Activated CD4-positive, alpha-beta T cell treated with anti-CD3 and anti-CD28 coated beads, Interleukin-2, amount 10 ng/mL, durations not matched to agents 24 days and 14 days (primary cell): Measurements from ENCODE around the gene FNBP1L. TPM values are rescaled to one million over a fixed set of nuclear protein-coding genes. Genes with fewer than 3 reads are reported as not detected.
"Not testable (repeated sequence)": the region's sequence is repeated elsewhere in the genome, so short reads cannot be mapped to it uniquely, and the experiment has no call there.

ENCODE experiments used
- DNase-seq: peaks from one replicate; pipeline ENCODE4 v3.0.0; 2022
- H3K27ac Mint-ChIP-seq: one replicate; pipeline ENCODE4 v1.8.0; 2022; ENCODE audit warnings: mild to moderate bottlenecking, mixed read lengths
- H3K27me3 Mint-ChIP-seq: one replicate; pipeline ENCODE4 v1.8.0; 2022; ENCODE audit warnings: mixed read lengths
- H3K36me3 Mint-ChIP-seq: one replicate; pipeline ENCODE4 v1.8.0; 2022; ENCODE audit warnings: low read depth, mild to moderate bottlenecking, mixed read lengths
- H3K4me1 Mint-ChIP-seq: one replicate; pipeline ENCODE4 v1.8.0; 2021; ENCODE audit warnings: mixed read lengths
- H3K4me3 Mint-ChIP-seq: one replicate; pipeline ENCODE4 v1.8.0; 2022; ENCODE audit warnings: mild to moderate bottlenecking, moderate library complexity, mixed read lengths
- H3K9me3 Mint-ChIP-seq: one replicate; pipeline ENCODE4 v1.8.0; 2021; ENCODE audit warnings: mixed read lengths
- intact Hi-C: fragments of 100-400 bp; cut with micrococcal nuclease; formaldehyde crosslinking; loops from one replicate; pipeline ENCODE4 v1.15.1; 2023
- total RNA-seq: library from RNA; stranded (reverse); gene quantifications from 2 replicates; pipeline ENCODE4 v1.2.3, GENCODE V29; 2022

FNBP1L gene
- total RNA-seq, 1 donor from 2014 or later = 0.14 TPM

- Mint-ChIP-seq H3K27me3 (peaks cover 70% of the 10 kb centered on the region), H3K36me3 (peaks cover 2% of the 10 kb centered on the region)
Measured at GRCh38 chr1:93448983-93449804, 1.3 kb downstream of the FNBP1L start.

DNA sequence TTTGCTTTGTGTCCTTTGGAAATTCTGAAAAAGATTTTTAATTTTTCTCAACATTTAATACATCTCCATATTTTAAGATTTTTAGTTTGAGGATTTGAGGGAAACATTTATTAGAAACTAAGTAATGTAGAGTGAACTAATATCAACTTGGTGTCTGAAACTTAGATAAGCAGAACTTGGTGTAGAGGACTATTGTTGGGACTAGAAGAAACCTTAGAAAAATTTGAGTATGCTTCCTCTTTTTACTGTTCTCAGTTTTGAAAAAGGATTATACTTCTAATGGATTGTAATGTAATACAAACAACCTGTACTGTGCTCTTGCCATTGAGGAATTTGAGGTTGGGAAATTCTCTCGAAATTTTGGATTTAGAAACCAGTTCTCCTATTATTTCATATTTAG is 2.4 kb downstream of the FNBP1L start:
- Mint-ChIP-seq H3K27me3 (peaks cover 70% of the 10 kb centered on the region), H3K36me3 (peaks cover 2% of the 10 kb centered on the region), H3K4me1 (peaks cover 11% of the 10 kb centered on the region), H3K4me3 (no peak overlapping the region), H3K27ac (no peak overlapping the region), H3K9me3 (no peaks in the 10 kb centered on the region)
- no peak for DNase-seq
- intact Hi-C loops = no loop called here

More at GRCh38 chr1:93448983-93449804, 1.3 kb downstream of the FNBP1L start:
- Mint-ChIP-seq H3K4me3 (peak overlapping the region; percentile 83), H3K27ac (no peak overlapping the region), H3K9me3 (no peaks in the 10 kb centered on the region), H3K4me1 (peaks cover 11% of the 10 kb centered on the region)
- no peak for DNase-seq
- intact Hi-C loops = loop anchor here (10.0 kb wide), 1 partner anchor 236 kb away; the partner anchor contains the start of gene BCAR3

DNA sequence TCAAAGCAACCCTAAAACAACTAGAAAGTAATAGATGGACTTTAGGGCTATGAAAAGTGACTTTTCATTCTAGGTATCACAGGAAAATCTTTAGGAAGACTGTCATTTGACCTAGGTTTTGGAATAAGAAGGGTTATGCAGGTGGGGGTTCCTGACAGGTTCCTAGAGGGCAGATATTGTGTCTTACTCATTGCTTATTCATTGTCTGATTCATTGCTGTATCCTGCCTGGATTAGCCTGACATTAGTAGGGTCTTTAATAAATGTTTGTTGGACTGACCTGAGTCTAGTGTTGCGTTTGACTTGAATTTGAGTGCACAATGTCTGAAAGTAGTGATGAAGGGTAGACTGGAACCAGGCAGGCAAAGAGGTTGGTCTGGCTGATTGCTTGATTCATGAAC is 6.0 kb downstream of the FNBP1L start:
- Mint-ChIP-seq H3K4me1 (peaks cover 6% of the 10 kb centered on the region), H3K27ac (no peak overlapping the region), H3K36me3 (no peaks in the 10 kb centered on the region), H3K27me3 (peaks cover 45% of the 10 kb centered on the region), H3K4me3 (no peak overlapping the region), H3K9me3 (no peaks in the 10 kb centered on the region)
- intact Hi-C loops = no loop called here
- DNase-seq = peak; percentile 37

DNA sequence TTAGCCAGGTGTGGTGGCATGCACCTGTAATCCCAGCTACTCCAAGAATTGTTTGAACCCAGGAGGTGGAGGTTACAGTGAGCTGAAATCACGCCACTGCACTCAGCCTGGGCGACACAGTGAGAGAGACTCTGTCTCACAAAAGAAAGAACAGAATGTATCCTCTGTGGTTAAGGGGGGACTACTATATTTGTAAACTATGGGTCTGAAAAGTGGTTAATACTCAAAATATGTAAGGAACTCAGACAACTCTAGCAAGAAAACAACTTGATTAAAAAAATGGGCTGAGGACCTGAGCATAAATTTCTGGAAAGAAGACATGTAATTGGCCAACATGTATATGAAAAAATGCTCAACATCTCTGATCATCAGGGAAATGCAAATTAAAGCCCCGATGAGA is 11.2 kb downstream of the FNBP1L start:
- no peak overlapping the region for H3K4me3 Mint-ChIP-seq
- no peak for DNase-seq
- no peaks in the 10 kb centered on the region for H3K4me1 Mint-ChIP-seq
- intact Hi-C loops = no loop called here
- no peaks in the 10 kb centered on the region for H3K36me3 Mint-ChIP-seq
- peaks cover 9% of the 10 kb centered on the region for H3K27me3 Mint-ChIP-seq
- H3K27ac Mint-ChIP-seq = no peak overlapping the region
- no peaks in the 10 kb centered on the region for H3K9me3 Mint-ChIP-seq

DNA sequence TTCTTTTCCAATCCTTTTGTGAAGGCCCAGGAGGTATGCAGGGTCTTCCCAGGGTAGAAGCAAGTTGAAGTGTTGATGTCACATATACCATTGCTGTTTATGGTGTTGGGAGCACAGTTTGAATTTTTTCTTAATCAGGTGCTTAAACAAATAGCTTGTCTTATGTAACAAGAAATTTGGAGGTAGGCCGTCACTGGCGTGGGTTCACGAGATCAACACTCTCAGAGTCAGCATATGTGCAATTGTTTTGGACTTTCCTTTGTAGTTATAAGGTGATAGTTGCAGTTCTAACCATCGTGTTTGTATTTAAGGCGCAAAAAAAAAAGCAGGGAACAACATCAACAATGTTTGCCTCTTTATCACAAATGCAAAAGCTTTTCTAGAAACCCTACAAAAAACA is 13.3 kb downstream of the FNBP1L start:
- H3K4me3 Mint-ChIP-seq = no peak overlapping the region
- peaks cover 10% of the 10 kb centered on the region for H3K9me3 Mint-ChIP-seq
- H3K36me3 Mint-ChIP-seq = no peaks in the 10 kb centered on the region
- H3K27ac Mint-ChIP-seq = no peak overlapping the region
- peaks cover 8% of the 10 kb centered on the region for H3K27me3 Mint-ChIP-seq
- no peaks in the 10 kb centered on the region for H3K4me1 Mint-ChIP-seq
- intact Hi-C loops = no loop called here
- no peak for DNase-seq

- intact Hi-C loops = no loop called here
- peaks cover 6% of the 10 kb centered on the region for H3K27me3 Mint-ChIP-seq
- H3K27ac Mint-ChIP-seq = no peak overlapping the region
- peaks cover 12% of the 10 kb centered on the region for H3K9me3 Mint-ChIP-seq
- H3K4me1 Mint-ChIP-seq = no peaks in the 10 kb centered on the region
- H3K36me3 Mint-ChIP-seq = no peaks in the 10 kb centered on the region
- H3K4me3 Mint-ChIP-seq = no peak overlapping the region
- DNase-seq = no peak
Measured at GRCh38 chr1:93463960-93464359, 16.0 kb downstream of the FNBP1L start.

GRCh38 chr1:93465371-93466082 is 17.6 kb downstream of the FNBP1L start:
- H3K4me3 Mint-ChIP-seq, H3K27ac Mint-ChIP-seq, H3K36me3 Mint-ChIP-seq, H3K27me3 Mint-ChIP-seq, intact Hi-C loops, H3K4me1 Mint-ChIP-seq, DNase-seq: not testable (repeated sequence)
- H3K9me3 Mint-ChIP-seq = peaks cover 12% of the 10 kb centered on the region

DNA sequence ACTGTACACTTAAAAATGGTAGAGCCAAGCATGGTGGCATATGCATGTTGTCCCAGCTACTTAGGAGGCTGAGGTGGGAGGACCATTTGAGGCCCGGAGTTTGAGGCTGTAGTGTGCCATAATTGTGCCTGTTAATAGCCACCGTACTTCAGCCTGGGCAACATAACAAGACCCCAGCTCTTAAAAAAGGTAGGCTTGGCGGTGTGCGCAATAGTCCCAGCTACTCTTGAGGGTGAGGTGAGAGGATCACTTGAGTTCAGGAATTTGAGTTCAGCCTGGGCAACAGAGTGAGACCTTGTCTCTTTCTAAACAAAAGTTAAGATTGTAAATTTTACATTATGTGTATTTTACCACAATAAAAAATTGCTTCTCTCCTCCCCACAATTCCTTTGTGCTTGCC is 19.7 kb downstream of the FNBP1L start:
- Mint-ChIP-seq H3K9me3 (peaks cover 12% of the 10 kb centered on the region), H3K27ac (no peak overlapping the region), H3K4me3 (no peak overlapping the region), H3K36me3 (no peaks in the 10 kb centered on the region), H3K4me1 (no peaks in the 10 kb centered on the region), H3K27me3 (peaks cover 2% of the 10 kb centered on the region)
- intact Hi-C loops = no loop called here
- DNase-seq = peak; percentile 12

GRCh38 chr1:93468662-93469061 is 20.7 kb downstream of the FNBP1L start:
- Mint-ChIP-seq H3K4me3 (no peak overlapping the region), H3K9me3 (peaks cover 12% of the 10 kb centered on the region), H3K27me3 (no peaks in the 10 kb centered on the region), H3K4me1 (no peaks in the 10 kb centered on the region), H3K27ac (no peak overlapping the region), H3K36me3 (no peaks in the 10 kb centered on the region)
- no peak for DNase-seq
- intact Hi-C loops = no loop called here

DNA sequence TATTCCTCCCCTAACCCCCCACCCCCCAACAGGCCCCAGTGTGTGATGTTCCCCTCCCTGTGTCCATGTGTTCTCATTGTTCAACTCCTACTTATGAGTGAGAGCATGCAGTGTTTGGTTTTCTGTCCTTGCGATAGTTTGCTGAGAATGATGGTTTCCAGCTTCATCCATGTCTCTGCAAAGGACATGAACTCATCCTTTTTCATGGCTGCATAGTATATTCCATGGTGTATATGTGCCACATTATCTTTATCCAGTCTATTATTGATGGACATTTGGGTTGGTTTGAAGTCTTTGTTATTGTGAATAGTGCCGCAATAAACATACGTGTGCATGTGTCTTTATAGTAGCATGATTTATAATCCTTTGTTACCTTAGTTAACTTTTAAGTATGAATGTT is 21.3 kb downstream of the FNBP1L start:
- intact Hi-C loops, H3K4me1 Mint-ChIP-seq, H3K4me3 Mint-ChIP-seq, H3K36me3 Mint-ChIP-seq, H3K27me3 Mint-ChIP-seq, H3K27ac Mint-ChIP-seq, DNase-seq: not testable (repeated sequence)
- H3K9me3 Mint-ChIP-seq = peaks cover 12% of the 10 kb centered on the region

DNA sequence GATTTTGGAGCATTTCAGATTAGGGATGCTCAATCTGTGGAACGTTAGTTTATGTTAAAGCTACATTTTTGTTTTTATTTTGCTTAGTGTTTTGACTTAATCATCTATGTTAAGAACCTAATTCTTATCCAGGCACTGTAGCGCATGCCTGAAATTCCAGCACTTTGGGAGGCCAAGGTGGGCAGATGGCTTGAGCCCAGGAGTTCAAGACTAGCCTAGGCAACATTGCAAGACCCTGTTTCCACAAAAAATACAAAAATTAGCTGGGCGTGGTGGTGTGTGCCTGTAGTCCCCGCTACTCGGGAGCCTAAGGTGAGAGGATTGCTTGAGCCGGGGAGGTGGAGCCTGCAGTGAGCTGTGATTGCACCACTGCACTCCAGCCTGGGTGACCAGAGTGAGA is 23.4 kb downstream of the FNBP1L start:
- no peak overlapping the region for H3K27ac Mint-ChIP-seq
- H3K27me3 Mint-ChIP-seq = no peaks in the 10 kb centered on the region
- H3K4me1 Mint-ChIP-seq = no peaks in the 10 kb centered on the region
- no peaks in the 10 kb centered on the region for H3K36me3 Mint-ChIP-seq
- peaks cover 2% of the 10 kb centered on the region for H3K9me3 Mint-ChIP-seq
- H3K4me3 Mint-ChIP-seq = no peak overlapping the region
- intact Hi-C loops = no loop called here
- DNase-seq = peak; percentile 26

DNA sequence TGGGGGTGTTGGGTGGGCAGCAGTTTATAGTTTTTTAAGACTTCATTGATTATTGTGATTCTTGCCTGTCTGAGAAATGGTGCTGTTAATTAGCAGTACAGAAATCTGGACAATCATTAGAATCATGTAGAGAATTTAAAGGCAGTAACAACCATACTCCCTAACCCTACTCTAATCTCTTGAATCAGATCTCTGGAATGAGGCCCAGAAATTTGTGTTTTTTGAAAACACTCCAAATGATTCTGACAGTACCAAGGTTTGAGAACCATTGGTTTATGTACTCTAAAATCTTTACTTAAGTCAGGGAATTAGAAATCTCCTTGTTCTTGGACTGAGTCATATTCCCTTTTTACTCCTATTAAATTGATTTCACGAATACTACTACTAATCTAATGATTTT is 24.0 kb downstream of the FNBP1L start:
- Mint-ChIP-seq H3K27ac (no peak overlapping the region), H3K36me3 (no peaks in the 10 kb centered on the region), H3K4me3 (no peak overlapping the region), H3K4me1 (no peaks in the 10 kb centered on the region), H3K27me3 (peaks cover 1% of the 10 kb centered on the region), H3K9me3 (no peaks in the 10 kb centered on the region)
- DNase-seq = peak; percentile 5
- intact Hi-C loops = no loop called here

DNA sequence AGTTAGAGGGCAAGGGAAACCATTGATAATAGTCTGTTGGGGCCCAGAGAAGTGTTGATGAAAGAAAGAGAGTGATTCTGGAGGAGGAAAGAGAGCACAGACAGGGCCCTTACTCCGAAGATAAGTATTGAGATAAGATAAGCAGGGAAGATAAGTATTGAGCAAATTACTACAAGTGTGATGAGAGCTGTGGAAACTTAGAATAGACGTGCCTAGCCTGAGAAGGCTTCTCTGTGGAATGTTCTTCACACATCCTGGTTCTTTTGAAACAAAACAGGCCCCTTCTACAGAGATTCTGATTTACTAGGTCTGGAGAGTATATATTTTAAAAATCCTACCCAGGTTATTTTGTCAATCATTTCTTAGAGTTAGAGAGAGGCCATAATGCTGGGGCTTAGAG is 26.4 kb downstream of the FNBP1L start:
- H3K4me3 Mint-ChIP-seq = no peak overlapping the region
- peak; percentile 22 for DNase-seq
- H3K9me3 Mint-ChIP-seq = peaks cover 10% of the 10 kb centered on the region
- H3K27me3 Mint-ChIP-seq = peaks cover 3% of the 10 kb centered on the region
- intact Hi-C loops = no loop called here
- no peaks in the 10 kb centered on the region for H3K4me1 Mint-ChIP-seq
- no peaks in the 10 kb centered on the region for H3K36me3 Mint-ChIP-seq
- H3K27ac Mint-ChIP-seq = no peak overlapping the region

GRCh38 chr1:93475681-93476080 is 27.8 kb downstream of the FNBP1L start:
- Mint-ChIP-seq H3K4me1 (no peaks in the 10 kb centered on the region), H3K27ac (no peak overlapping the region), H3K4me3 (no peak overlapping the region), H3K36me3 (no peaks in the 10 kb centered on the region), H3K27me3 (peaks cover 3% of the 10 kb centered on the region), H3K9me3 (peaks cover 10% of the 10 kb centered on the region)
- intact Hi-C loops = no loop called here
- DNase-seq = no peak
